Mesodermal cell (in vitro differentiated cells): Measurements from ENCODE around the gene ARNT2.

Experiments used
- H3K27ac ChIP-seq: 2 replicates; pipeline ENCODE4 v1.7.0; 2013; ENCODE audit warnings: mild to moderate bottlenecking, low read depth, low read length, moderate library complexity; ENCODE audit not compliant: severe bottlenecking
- H3K36me3 ChIP-seq: 2 replicates; pipeline ENCODE4 v1.7.1; 2013; ENCODE audit warnings: mild to moderate bottlenecking, low read length, moderate library complexity; ENCODE audit not compliant: control insufficient read depth, insufficient read depth
- H3K4me1 ChIP-seq: one replicate; pipeline ENCODE4 v1.7.1; 2013; ENCODE audit warnings: mild to moderate bottlenecking, low read length; ENCODE audit not compliant: insufficient read depth, control insufficient read depth, poor library complexity, severe bottlenecking
- H3K4me3 ChIP-seq: 2 replicates; pipeline ENCODE4 v1.7.0; 2013; ENCODE audit warnings: low read length, control low read depth, mild to moderate bottlenecking; ENCODE audit not compliant: insufficient read depth, poor library complexity, severe bottlenecking; ENCODE audit errors: extremely low read depth
- H3K9me3 ChIP-seq: 2 replicates; pipeline ENCODE4 v1.7.1; 2013; ENCODE audit warnings: mild to moderate bottlenecking, low read length, moderate library complexity; ENCODE audit not compliant: control insufficient read depth
- WGBS, 2 experiments: methylation state at CpG; one replicate each; pipeline ENCODE4 v1.1.5; 2013; ENCODE audit warnings: missing lambda C conversion rate in 2 of 2; ENCODE audit not compliant: insufficient coverage in 2 of 2; 5-methylcytosine and 5-hydroxymethylcytosine counted together

The ARNT2 gene

DNA sequence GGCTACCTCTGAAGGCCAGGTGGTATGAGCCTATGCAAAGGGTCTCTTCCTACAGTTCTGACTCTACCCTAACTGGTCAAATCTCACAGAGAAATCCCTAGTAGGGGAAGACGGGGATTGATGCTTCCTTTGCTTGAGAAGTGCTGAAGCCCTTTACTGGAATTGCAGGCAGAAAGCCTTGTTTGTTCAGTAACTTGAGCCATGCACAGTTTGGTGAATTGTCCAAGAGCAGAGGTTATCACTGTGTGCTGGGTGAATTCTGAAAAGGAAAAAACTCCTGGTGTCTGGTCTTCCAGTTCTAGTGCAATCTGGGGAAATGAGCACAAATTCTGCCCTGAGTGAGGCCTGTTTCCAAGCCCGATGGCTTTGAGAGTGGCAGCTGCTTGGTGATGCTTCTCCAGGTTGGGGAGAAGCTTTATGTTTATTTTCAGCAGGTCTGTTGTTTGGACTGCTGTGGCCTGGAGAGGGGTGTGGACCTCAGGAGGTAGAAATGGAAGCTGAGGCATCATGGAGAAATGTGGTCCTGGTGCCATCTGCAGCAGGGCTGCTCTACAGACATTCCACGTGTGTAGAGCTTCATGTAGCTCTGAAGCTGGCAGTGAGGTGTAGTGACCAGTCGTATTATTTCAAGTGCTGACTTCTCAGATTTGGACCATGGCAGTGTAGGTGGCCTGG lies 60.9 kb downstream of the ARNT2 start:
- H3K27ac ChIP-seq: no peak overlapping the region
- WGBS, 2 experiments: 90% methylated on average over 4 of the region's 4 CpGs
- H3K4me3 ChIP-seq: no peak overlapping the region
- H3K9me3 ChIP-seq: no peaks in the 10 kb centered on the region
- H3K36me3 ChIP-seq: no peaks in the 10 kb centered on the region
- H3K4me1 ChIP-seq: no peaks in the 10 kb centered on the region

- no peaks in the 10 kb centered on the region for H3K9me3 ChIP-seq
- 93% methylated on average over 5 of the region's 5 CpGs for WGBS, 2 experiments
- no peak overlapping the region for H3K4me3 ChIP-seq
- no peaks in the 10 kb centered on the region for H3K4me1 ChIP-seq
- no peak overlapping the region for H3K27ac ChIP-seq
- H3K36me3 ChIP-seq: no peaks in the 10 kb centered on the region
Measured at GRCh38 chr15:80465626-80466005, 61.4 kb downstream of the ARNT2 start.

DNA sequence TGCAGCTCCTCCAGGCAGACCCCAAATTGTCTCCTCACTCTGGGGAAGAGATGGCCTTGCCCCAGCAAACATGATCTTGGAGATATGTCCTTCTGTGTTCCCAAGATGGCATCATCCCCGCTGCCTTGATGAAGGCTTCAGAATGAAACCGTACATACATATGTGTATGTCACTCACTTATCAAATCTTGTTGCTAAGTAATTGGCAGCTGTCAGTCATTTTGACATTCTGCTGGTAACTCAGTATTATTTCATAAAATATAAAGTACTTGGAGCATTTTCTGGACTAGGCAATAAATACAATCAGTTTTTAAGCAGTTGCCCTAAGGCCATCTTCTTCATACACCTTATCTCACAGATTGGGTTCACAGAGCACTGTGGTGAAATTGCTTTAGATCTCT lies 62.4 kb downstream of the ARNT2 start:
- H3K4me3 ChIP-seq: no peak overlapping the region

GRCh38 chr15:80467311-80467714 lies 63.1 kb downstream of the ARNT2 start:
- Histone ChIP-seq H3K4me1 (no peaks in the 10 kb centered on the region), H3K9me3 (no peaks in the 10 kb centered on the region), H3K36me3 (no peaks in the 10 kb centered on the region), H3K4me3 (no peak overlapping the region), H3K27ac (no peak overlapping the region)
- WGBS, 2 experiments: 84 to 88% methylated on average over 15 of the region's 16 CpGs

More for the DNA sequence above, 62.4 kb downstream of the ARNT2 start:
- no peaks in the 10 kb centered on the region for H3K9me3 ChIP-seq
- no peaks in the 10 kb centered on the region for H3K4me1 ChIP-seq
- no peak overlapping the region for H3K27ac ChIP-seq
- H3K36me3 ChIP-seq: no peaks in the 10 kb centered on the region
- WGBS, 2 experiments: 100% methylated on average over 1 of the region's 2 CpGs; no CpG with 5 or more reads in 1 of the 2 experiments

DNA sequence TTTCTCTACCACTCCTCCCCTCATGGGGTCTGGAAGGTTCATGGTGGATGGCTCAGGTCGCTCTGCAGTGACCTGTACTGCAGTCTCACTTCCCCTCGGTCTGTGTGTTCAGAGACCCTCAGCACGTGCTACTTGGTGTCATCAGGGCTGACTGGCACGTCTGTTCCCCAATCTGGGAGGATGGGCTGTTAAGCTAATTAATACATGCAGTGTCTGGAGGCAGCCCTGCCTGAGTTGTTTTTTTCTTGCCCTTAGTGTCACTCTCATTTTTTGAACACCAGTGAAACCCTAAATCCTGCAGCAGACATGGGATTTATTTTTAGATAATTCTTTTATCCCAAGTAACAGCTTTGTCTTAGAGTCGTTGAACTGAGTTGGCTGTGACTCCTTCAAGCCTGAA lies 64.6 kb downstream of the ARNT2 start:
- Histone ChIP-seq H3K27ac (no peak overlapping the region), H3K9me3 (no peaks in the 10 kb centered on the region), H3K36me3 (no peaks in the 10 kb centered on the region), H3K4me1 (no peaks in the 10 kb centered on the region), H3K4me3 (no peak overlapping the region)
- 67 to 74% methylated on average over 3 to 4 of the region's 5 CpGs for WGBS, 2 experiments

- 78 to 79% methylated on average over 3 of the region's 3 CpGs for WGBS, 2 experiments
- Histone ChIP-seq H3K4me3 (no peak overlapping the region), H3K4me1 (no peaks in the 10 kb centered on the region), H3K36me3 (peaks cover 3% of the 10 kb centered on the region), H3K9me3 (peaks cover 13% of the 10 kb centered on the region), H3K27ac (no peak overlapping the region)
Measured at GRCh38 chr15:80471881-80472280, 67.7 kb downstream of the ARNT2 start.

- Histone ChIP-seq H3K36me3 (peaks cover 3% of the 10 kb centered on the region), H3K27ac (no peak overlapping the region)
Measured at GRCh38 chr15:80473286-80474223, 69.4 kb downstream of the ARNT2 start.

DNA sequence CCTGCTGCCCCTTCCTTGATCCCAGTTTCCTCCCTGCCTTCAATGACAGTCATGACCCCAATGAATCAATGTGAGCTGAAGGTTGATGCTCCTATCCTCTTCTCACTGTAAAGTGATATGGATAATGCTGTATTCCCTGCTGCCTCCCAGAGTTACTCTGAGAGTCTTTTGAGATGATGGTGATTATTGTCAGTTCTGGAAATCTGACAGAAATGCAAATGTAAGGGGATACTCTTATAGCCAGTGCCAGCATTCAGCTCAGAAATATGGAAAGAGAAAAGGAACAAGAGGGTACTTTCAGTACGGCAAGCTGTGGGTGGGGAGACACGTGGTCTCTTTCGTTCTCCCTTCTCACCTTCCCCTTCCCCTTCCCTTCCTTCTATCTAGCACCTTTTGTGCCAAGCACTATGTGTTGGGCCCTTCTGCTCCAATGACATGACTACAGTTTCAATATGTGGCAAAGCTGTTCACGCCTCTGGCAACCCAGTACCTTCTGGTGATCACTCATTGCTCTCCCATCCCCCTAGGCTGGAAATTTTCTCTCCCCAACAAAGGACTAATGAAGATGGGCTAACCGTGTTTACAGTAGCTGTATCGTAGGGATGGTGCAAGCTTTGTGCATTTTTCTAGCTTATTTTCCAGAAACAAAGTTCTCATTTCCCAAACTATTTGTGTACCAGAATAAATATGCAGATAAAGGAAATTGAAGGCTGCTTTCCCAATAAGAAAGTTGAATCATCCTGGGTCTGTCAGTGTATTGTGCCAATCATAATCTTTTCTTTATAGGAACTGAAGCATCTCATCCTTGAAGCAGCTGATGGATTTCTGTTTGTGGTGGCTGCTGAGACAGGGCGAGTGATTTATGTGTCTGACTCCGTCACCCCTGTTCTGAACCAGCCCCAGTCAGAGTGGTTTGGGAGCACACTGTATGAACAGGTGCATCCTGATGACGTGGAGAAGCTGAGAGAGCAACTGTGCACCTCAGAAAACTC lies 70.3 kb downstream of the ARNT2 start:
- Histone ChIP-seq H3K27ac (no peak overlapping the region), H3K36me3 (peaks cover 3% of the 10 kb centered on the region)
- WGBS, 2 experiments: 91 to 96% methylated on average over 4 to 7 of the region's 9 CpGs

More at GRCh38 chr15:80473286-80474223, 69.4 kb downstream of the ARNT2 start:
- H3K9me3 ChIP-seq: peaks cover 15% of the 10 kb centered on the region
- WGBS, 2 experiments: 66 to 68% methylated on average over 5 to 6 of the region's 8 CpGs
- no peak overlapping the region for H3K4me3 ChIP-seq
- H3K4me1 ChIP-seq: no peaks in the 10 kb centered on the region

DNA sequence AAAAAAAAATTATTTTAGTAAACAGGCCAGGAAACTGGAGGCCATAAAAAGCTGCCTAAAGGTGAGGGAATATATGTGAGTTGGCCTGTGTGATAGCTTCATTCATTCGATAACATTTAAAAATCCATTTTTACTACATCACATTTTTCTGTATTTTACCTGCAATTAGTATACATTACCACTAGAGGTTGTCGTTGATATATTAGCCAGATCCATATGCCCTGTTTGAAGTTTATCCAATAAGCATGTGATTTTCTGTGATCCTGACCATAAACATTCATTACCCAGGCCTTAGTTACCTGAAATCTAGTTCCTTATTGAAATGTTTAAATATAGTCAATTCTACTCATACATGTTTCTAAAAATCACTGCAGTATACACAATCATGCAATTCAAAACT lies 71.4 kb downstream of the ARNT2 start:
- no CpG with 5 or more reads among the region's 2 CpGs for WGBS, 2 experiments
- H3K9me3 ChIP-seq: peaks cover 15% of the 10 kb centered on the region

More for the DNA sequence above, 70.3 kb downstream of the ARNT2 start:
- Histone ChIP-seq H3K4me1 (no peaks in the 10 kb centered on the region), H3K9me3 (peaks cover 15% of the 10 kb centered on the region), H3K4me3 (no peak overlapping the region)

GRCh38 chr15:80476036-80476435 lies 71.9 kb downstream of the ARNT2 start:
- H3K36me3 ChIP-seq: peaks cover 3% of the 10 kb centered on the region
- 100% methylated on average over 2 of the region's 6 CpGs for WGBS, 2 experiments
- H3K4me3 ChIP-seq: no peak overlapping the region
- H3K4me1 ChIP-seq: peaks cover 11% of the 10 kb centered on the region
- H3K9me3 ChIP-seq: peaks cover 15% of the 10 kb centered on the region
- H3K27ac ChIP-seq: no peak overlapping the region

More for the DNA sequence above, 71.4 kb downstream of the ARNT2 start:
- H3K36me3 ChIP-seq: peaks cover 3% of the 10 kb centered on the region
- peaks cover 7% of the 10 kb centered on the region for H3K4me1 ChIP-seq
- H3K4me3 ChIP-seq: no peak overlapping the region
- H3K27ac ChIP-seq: no peak overlapping the region
